Nephron progenitor cell (in vitro differentiated cells): ENCODE measurements around the gene SMARCA2.

ENCODE experiments used
- DNase-seq: peaks from one replicate; pipeline ENCODE4 v3.0.0; 2021
- H3K27ac Mint-ChIP-seq: 2 replicates; pipeline ENCODE4 v1.8.0; 2021; ENCODE audit warnings: mild to moderate bottlenecking, moderate library complexity, mixed read lengths
- H3K27me3 Mint-ChIP-seq: 2 replicates; pipeline ENCODE4 v1.8.0; 2021; ENCODE audit warnings: mild to moderate bottlenecking, low read depth, mixed read lengths; ENCODE audit not compliant: poor library complexity
- H3K36me3 Mint-ChIP-seq: 2 replicates; pipeline ENCODE4 v1.8.0; 2021; ENCODE audit warnings: low read depth, mixed read lengths
- H3K4me1 Mint-ChIP-seq: 2 replicates; pipeline ENCODE4 v1.8.0; 2021; ENCODE audit warnings: mixed read lengths
- H3K4me3 Mint-ChIP-seq: 2 replicates; pipeline ENCODE4 v1.8.0; 2021; ENCODE audit warnings: mild to moderate bottlenecking, moderate library complexity, mixed read lengths
- H3K9me3 Mint-ChIP-seq: 2 replicates; pipeline ENCODE4 v1.8.0; 2021; ENCODE audit warnings: mild to moderate bottlenecking, moderate library complexity, mixed read lengths
- TF ChIP-seq, protein P1 (sequence below): fragments of 200-600 bp; sonication (generic); IDR thresholded peaks from 2 replicates; pipeline ENCODE4 v1.5.0; 2021; ENCODE audit warnings: antibody characterized with exemption

SMARCA2 gene

DNA sequence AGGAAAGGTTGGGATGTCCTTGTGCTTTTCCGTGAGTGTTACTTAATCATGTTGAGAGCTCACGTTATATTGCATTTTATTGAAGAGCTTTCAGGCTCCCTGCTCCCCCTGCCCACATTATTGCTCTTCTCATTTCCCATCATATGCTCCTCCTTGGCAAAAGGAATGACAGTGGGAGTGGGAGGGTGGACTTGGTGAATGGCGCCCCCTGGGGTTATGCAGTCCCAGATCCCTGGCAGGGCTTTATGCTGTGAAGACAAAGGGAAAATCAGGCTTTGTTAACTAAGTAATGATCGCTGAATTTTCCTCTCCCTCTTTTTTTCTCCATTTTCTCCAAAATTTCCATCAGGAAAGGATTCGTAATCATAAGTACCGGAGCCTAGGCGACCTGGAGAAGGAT, 166.6 kb downstream of the SMARCA2 start:
- TF ChIP-seq, protein P1, sequence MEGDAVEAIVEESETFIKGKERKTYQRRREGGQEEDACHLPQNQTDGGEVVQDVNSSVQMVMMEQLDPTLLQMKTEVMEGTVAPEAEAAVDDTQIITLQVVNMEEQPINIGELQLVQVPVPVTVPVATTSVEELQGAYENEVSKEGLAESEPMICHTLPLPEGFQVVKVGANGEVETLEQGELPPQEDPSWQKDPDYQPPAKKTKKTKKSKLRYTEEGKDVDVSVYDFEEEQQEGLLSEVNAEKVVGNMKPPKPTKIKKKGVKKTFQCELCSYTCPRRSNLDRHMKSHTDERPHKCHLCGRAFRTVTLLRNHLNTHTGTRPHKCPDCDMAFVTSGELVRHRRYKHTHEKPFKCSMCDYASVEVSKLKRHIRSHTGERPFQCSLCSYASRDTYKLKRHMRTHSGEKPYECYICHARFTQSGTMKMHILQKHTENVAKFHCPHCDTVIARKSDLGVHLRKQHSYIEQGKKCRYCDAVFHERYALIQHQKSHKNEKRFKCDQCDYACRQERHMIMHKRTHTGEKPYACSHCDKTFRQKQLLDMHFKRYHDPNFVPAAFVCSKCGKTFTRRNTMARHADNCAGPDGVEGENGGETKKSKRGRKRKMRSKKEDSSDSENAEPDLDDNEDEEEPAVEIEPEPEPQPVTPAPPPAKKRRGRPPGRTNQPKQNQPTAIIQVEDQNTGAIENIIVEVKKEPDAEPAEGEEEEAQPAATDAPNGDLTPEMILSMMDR = peak; percentile 41
- Mint-ChIP-seq H3K4me1 (peaks cover 14% of the 10 kb centered on the region), H3K27ac (no peak overlapping the region), H3K36me3 (no peaks in the 10 kb centered on the region), H3K27me3 (peaks cover 2% of the 10 kb centered on the region), H3K4me3 (no peak overlapping the region), H3K9me3 (no peaks in the 10 kb centered on the region)
- DNase-seq = peak; percentile 36

DNA sequence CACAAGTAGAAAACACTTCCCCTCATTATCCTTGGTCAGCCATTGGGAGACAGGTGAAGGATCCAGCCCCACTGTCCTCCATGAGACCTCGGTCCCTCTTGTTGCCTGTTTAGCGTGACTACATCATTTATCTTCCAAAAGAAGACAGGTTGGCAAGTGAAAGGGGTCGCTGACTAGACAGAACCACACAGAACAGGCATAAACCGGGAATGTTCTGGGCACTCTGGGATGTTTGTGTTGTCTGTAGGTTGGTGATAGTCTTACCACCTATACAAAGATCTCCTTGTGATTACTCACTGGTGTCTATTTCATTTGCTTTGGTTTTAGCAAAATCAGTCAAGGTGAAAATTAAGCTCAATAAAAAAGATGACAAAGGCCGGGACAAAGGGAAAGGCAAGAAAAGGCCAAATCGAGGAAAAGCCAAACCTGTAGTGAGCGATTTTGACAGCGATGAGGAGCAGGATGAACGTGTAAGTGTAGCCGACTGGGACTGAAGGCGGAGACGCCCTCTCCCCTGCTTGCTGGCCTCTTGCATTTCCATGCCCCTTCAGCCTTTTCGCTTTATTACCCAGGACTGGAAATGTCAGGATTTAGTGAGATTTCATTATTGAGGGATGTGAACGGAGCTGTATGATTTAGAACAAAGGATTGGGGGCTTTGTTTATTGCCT, 175.9 kb downstream of the SMARCA2 start:
- no peak for DNase-seq
- no peaks in the 10 kb centered on the region for H3K9me3 Mint-ChIP-seq
- H3K4me1 Mint-ChIP-seq = peaks cover 18% of the 10 kb centered on the region
- TF ChIP-seq, protein P1 = no peak
- peaks cover 2% of the 10 kb centered on the region for H3K27me3 Mint-ChIP-seq
- H3K36me3 Mint-ChIP-seq = peaks cover 7% of the 10 kb centered on the region
- no peak overlapping the region for H3K4me3 Mint-ChIP-seq
- peak overlapping the region; percentile 49 for H3K27ac Mint-ChIP-seq

- no peak for DNase-seq
- TF ChIP-seq, protein P1 = no peak
- H3K27me3 Mint-ChIP-seq = peaks cover under 1% of the 10 kb centered on the region
- no peak overlapping the region for H3K4me3 Mint-ChIP-seq
- H3K9me3 Mint-ChIP-seq = no peaks in the 10 kb centered on the region
- H3K27ac Mint-ChIP-seq = peak overlapping the region; percentile 73
- peaks cover 7% of the 10 kb centered on the region for H3K36me3 Mint-ChIP-seq
- H3K4me1 Mint-ChIP-seq = peaks cover 18% of the 10 kb centered on the region
Measured at GRCh38 chr9:2191609-2191972, 176.4 kb downstream of the SMARCA2 start.

DNA sequence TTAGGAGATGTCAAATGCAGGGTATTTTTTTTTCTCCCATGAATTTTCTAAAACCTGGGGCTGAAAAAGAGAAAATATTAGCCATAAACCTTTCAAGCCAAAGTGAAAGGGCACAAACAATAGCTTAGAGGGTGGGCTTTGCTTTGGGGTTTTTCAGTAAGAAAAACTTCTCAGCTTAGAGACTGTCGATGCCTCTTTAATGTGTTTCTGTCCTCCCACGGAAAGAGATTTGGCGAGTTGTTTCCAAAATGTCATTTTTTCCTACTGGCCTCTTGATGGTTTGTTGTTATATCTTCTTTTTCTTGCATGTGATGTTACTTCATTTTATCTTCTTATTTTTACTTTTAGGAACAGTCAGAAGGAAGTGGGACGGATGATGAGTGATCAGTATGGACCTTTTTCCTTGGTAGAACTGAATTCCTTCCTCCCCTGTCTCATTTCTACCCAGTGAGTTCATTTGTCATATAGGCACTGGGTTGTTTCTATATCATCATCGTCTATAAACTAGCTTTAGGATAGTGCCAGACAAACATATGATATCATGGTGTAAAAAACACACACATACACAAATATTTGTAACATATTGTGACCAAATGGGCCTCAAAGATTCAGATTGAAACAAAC, 177.3 kb downstream of the SMARCA2 start:
- no peak overlapping the region for H3K4me3 Mint-ChIP-seq
- H3K27me3 Mint-ChIP-seq = no peaks in the 10 kb centered on the region
- peaks cover 18% of the 10 kb centered on the region for H3K4me1 Mint-ChIP-seq
- peaks cover 7% of the 10 kb centered on the region for H3K36me3 Mint-ChIP-seq
- DNase-seq = no peak
- peak overlapping the region; percentile 33 for H3K27ac Mint-ChIP-seq
- no peaks in the 10 kb centered on the region for H3K9me3 Mint-ChIP-seq
- TF ChIP-seq, protein P1 = no peak

DNA sequence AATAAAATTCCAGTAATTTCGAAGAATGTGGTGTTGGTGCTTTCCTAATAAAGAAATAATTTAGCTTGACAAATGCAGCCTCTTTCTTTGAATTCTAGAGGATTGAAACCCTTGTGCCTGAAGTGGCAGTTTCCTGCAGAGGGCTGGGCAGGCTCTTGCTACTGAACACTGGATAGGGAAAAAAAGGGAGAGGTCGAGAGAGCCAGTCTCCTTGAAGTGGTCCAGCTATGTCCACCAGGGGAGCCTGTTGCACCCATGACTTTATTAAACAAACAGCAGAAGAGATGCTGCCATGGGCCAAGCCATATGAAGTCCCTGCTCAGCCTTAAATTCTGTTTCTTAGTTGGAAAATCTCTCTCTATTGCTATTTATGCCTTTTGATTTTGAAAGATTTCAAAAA, 178.4 kb downstream of the SMARCA2 start:
- H3K36me3 Mint-ChIP-seq = peaks cover 7% of the 10 kb centered on the region
- TF ChIP-seq, protein P1 = no peak
- H3K4me3 Mint-ChIP-seq = no peak overlapping the region
- H3K4me1 Mint-ChIP-seq = peaks cover 18% of the 10 kb centered on the region
- H3K27me3 Mint-ChIP-seq = no peaks in the 10 kb centered on the region
- DNase-seq = no peak
- H3K9me3 Mint-ChIP-seq = no peaks in the 10 kb centered on the region
- H3K27ac Mint-ChIP-seq = no peak overlapping the region

- no peak for DNase-seq
- no peaks in the 10 kb centered on the region for H3K27me3 Mint-ChIP-seq
- TF ChIP-seq, protein P1 = no peak
- peak overlapping the region; percentile 32 for H3K27ac Mint-ChIP-seq
- peaks cover 15% of the 10 kb centered on the region for H3K36me3 Mint-ChIP-seq
- H3K9me3 Mint-ChIP-seq = peaks cover 9% of the 10 kb centered on the region
- H3K4me1 Mint-ChIP-seq = peaks cover 18% of the 10 kb centered on the region
- H3K4me3 Mint-ChIP-seq = no peak overlapping the region
Measured at GRCh38 chr9:2195211-2195610, 180.1 kb downstream of the SMARCA2 start.
